Coronary artery (tissue), 2 donors: ENCODE data around the gene STXBP4.

Experiments
- DNase-seq: peaks from one replicate; pipeline ENCODE4 v3.0.0-alpha.2; 2017; ENCODE audit warnings: low spot score
- H3K27ac ChIP-seq, 2 donors: fragments of 200-600 bp; sonication (generic); one replicate each; pipeline ENCODE4 v1.5.1; 2016 to 2019
- H3K4me3 ChIP-seq: fragments of 200-600 bp; sonication (generic); 2 replicates; pipeline ENCODE4 v1.5.1; 2016; ENCODE audit warnings: mild to moderate bottlenecking, moderate library complexity
- CTCF ChIP-seq: fragments of 200-600 bp; sonication (generic); IDR thresholded peaks from one replicate; pipeline ENCODE4 v1.5.1; 2019; ENCODE audit warnings: antibody characterized with exemption

The STXBP4 gene

GRCh38 chr17:54935471-54935870 is 33.1 kb upstream of the STXBP4 start:
- H3K27ac ChIP-seq = no peak overlapping the region
- TF ChIP-seq CTCF = no peak
- H3K4me3 ChIP-seq = no peak overlapping the region
- DNase-seq = no peak

GRCh38 chr17:54937018-54937417 is 31.5 kb upstream of the STXBP4 start:
- Histone ChIP-seq H3K4me3 (no peak overlapping the region), H3K27ac (no peak overlapping the region)
- TF ChIP-seq CTCF = no peak
- no peak for DNase-seq

- no peak for TF ChIP-seq CTCF
- Histone ChIP-seq H3K4me3 (no peak overlapping the region), H3K27ac (no peak overlapping the region)
- DNase-seq = no peak
Observed at GRCh38 chr17:54937426-54937825, 31.1 kb upstream of the STXBP4 start.

GRCh38 chr17:54941285-54941684 is 27.3 kb upstream of the STXBP4 start:
- Histone ChIP-seq H3K27ac (no peak overlapping the region), H3K4me3 (no peak overlapping the region)
- TF ChIP-seq CTCF = no peak
- DNase-seq = no peak

DNA sequence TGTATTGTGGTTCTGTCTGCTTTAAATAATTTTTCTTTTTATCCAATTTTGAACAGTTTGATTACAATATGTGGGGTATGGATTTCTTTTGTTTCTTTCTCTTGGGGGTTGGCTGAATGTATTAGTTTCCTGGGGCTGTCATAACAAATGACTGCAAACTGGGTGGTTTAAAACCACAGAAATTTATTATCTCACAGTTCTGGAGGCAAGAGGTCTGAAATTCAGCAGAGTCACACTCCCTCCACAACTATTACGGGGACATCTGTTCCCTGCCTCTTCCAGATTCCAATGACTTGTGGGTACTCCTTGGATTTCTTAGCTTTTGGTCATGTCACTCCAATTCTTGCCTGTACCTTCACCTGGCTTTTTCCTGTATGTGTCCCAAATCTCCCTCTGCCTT is 23.8 kb upstream of the STXBP4 start:
- Histone ChIP-seq H3K4me3 (no peak overlapping the region), H3K27ac (no peak overlapping the region)
- DNase-seq = no peak
- TF ChIP-seq CTCF = no peak

DNA sequence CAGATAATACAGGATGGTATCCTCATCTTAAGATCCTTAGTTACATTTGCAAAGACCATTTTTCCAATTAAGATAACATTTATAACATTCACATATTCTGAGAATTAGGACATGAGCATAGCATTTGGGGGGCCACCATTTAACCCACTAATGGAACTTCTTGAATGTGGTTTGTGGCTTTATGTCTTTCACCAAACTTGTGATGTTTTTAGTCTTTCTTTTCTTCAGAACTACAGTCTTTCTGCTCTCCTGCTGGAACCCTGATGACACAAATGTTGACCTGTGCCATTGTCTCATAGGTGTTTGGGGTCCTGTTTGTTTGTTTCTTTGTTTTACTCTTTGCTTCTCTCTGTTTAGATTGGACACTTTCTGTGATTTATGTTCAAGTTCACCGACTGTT is 23.3 kb upstream of the STXBP4 start:
- Histone ChIP-seq H3K4me3 (no peak overlapping the region), H3K27ac (no peak overlapping the region)
- no peak for DNase-seq
- no peak for TF ChIP-seq CTCF

DNA sequence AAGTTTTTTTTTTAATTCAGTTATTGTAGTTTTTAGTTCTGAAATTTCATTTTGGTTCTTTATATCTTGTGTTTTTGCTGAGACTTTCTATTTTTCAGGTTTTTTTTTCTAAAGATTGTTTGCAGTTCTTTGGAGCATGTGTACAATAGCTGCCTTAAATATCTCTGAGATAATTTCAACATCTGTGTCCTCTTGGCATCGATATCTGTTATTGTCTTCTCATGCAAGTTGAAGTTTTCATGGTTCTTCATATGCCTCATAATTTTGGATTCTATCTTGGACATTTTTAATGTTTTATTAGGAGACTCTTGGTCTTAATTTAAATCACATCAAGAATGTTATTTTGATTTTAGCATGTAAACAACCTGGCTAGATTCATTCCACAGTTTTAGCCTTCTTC is 22.9 kb upstream of the STXBP4 start:
- Histone ChIP-seq H3K27ac (no peak overlapping the region), H3K4me3 (no peak overlapping the region)
- no peak for DNase-seq
- TF ChIP-seq CTCF = no peak
